Uterus (tissue), 2 donors: ENCODE measurements around the gene TIGD1.

Experiments used
- POLR2A ChIP-seq, 2 donors: fragments of 450-650 bp; IDR thresholded peaks; one replicate each; pipeline ENCODE4 v1.6.1; 2016; ENCODE audit warnings: antibody characterized with exemption in 2 of 2, mild to moderate bottlenecking in 1 of 2, moderate library complexity in 1 of 2
- TF ChIP-seq, protein P1 (sequence below), 4 experiments: fragments of 200-600 bp in 2 of 4; fragments of 450-650 bp in 2 of 4; sonication (generic) in 2 of 4; IDR thresholded peaks; one replicate each; pipeline ENCODE4 v1.5.1; 2016 to 2019; ENCODE audit warnings: antibody characterized with exemption in 4 of 4, mild to moderate bottlenecking in 2 of 4, moderate library complexity in 1 of 4

- TF ChIP-seq POLR2A (IDR thresholded peaks at IDR 0.05): no peak
- TF ChIP-seq, protein P1, sequence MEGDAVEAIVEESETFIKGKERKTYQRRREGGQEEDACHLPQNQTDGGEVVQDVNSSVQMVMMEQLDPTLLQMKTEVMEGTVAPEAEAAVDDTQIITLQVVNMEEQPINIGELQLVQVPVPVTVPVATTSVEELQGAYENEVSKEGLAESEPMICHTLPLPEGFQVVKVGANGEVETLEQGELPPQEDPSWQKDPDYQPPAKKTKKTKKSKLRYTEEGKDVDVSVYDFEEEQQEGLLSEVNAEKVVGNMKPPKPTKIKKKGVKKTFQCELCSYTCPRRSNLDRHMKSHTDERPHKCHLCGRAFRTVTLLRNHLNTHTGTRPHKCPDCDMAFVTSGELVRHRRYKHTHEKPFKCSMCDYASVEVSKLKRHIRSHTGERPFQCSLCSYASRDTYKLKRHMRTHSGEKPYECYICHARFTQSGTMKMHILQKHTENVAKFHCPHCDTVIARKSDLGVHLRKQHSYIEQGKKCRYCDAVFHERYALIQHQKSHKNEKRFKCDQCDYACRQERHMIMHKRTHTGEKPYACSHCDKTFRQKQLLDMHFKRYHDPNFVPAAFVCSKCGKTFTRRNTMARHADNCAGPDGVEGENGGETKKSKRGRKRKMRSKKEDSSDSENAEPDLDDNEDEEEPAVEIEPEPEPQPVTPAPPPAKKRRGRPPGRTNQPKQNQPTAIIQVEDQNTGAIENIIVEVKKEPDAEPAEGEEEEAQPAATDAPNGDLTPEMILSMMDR (IDR thresholded peaks at IDR 0.05): no peak
These were observed 21.5 kb downstream of the TIGD1 start for GRCh38 chr2:232528746-232529460.
